ENCODE data around the gene MAML3. TPM values are rescaled to one million over a fixed set of nuclear protein-coding genes. Genes with fewer than 3 reads are reported as not detected.

The MAML3 gene
- total and polyA plus RNA-seq, 8 donors, result 1.7 to 20.3 (median 8.4) TPM

DNA sequence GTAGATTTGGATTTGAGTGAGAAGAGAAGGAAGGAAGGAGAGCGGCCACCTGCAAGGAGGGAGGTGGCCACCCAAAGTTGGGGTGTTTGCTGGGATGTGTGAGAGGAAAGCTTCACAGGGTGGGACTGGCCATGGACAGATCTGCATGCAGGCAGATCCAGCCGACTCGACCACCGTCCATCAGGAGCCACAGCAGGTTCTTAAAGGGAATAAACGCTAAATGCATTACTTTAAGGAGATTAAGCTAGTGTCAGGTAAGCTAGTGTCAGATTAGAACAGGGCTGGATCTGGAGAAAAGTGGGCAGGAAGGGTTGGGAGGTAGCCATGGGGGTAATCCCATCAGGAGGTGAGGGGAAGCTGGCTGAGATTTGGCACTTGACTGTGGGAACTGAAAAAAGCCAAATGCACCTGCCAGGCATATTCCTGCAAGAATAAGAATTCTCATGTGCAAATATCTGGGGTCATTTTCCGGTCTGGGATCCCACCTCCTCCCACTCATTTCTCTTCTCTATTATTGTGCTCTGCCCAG is 408.8 kb downstream of the MAML3 start:
- no peak overlapping the region for H3K27ac ChIP-seq
- TF ChIP-seq POLR2AphosphoS5 (IDR thresholded peaks at IDR 0.05) (no peak), POLR2A (IDR thresholded peaks at IDR 0.05) (no peak), EP300 (IDR thresholded peaks at IDR 0.05) (no peak)
- TF ChIP-seq, protein P1, sequence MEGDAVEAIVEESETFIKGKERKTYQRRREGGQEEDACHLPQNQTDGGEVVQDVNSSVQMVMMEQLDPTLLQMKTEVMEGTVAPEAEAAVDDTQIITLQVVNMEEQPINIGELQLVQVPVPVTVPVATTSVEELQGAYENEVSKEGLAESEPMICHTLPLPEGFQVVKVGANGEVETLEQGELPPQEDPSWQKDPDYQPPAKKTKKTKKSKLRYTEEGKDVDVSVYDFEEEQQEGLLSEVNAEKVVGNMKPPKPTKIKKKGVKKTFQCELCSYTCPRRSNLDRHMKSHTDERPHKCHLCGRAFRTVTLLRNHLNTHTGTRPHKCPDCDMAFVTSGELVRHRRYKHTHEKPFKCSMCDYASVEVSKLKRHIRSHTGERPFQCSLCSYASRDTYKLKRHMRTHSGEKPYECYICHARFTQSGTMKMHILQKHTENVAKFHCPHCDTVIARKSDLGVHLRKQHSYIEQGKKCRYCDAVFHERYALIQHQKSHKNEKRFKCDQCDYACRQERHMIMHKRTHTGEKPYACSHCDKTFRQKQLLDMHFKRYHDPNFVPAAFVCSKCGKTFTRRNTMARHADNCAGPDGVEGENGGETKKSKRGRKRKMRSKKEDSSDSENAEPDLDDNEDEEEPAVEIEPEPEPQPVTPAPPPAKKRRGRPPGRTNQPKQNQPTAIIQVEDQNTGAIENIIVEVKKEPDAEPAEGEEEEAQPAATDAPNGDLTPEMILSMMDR (IDR thresholded peaks at IDR 0.05), result no peak
- WGBS, 5 donors, result 91 to 97% (median 92%) methylated on average over 6 of the region's 6 CpGs
- intact Hi-C loops (cut with DNase I; ENCODE audit: low total_unique reads), result no loop called here
- no peaks in the 10 kb centered on the region for H3K27me3 ChIP-seq
- no peaks in the 10 kb centered on the region for H3K36me3 ChIP-seq
- H3K4me1 ChIP-seq, result peaks cover 9 to 13% (median 12%) of the 10 kb centered on the region in 4 donors
- H3K4me3 ChIP-seq, result no peak overlapping the region
- no peak for DNase-seq
- H3K9me3 ChIP-seq, result no peaks in the 10 kb centered on the region

DNA sequence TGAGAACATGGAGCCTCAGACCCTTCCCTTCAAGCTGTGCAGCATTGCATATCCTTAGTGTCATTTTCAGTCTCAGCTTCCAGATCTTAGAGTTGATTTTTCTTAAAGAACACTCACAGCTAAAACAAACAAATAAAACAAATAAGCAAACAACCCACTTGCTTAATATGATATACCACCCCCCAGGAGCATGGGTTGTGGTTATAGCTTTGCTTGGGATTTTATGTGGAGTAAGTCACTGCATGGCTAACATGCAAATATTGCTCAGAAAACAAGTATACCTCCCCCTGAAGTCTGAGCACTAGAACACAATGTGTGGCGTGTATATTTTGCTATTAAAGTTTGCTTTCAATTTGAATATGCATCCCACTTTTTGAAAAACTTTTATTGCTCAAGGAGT is 409.8 kb downstream of the MAML3 start:
- TF ChIP-seq, protein P1 (IDR thresholded peaks at IDR 0.05), result no peak
- TF ChIP-seq POLR2A (IDR thresholded peaks at IDR 0.05) (no peak), EP300 (IDR thresholded peaks at IDR 0.05) (no peak), POLR2AphosphoS5 (IDR thresholded peaks at IDR 0.05) (no peak)
- DNase-seq, result no peak
- Histone ChIP-seq H3K27me3 (no peaks in the 10 kb centered on the region), H3K9me3 (no peaks in the 10 kb centered on the region), H3K4me3 (no peak overlapping the region), H3K4me1 (peaks cover 15 to 18% (median 16%) of the 10 kb centered on the region in 4 donors), H3K36me3 (no peaks in the 10 kb centered on the region), H3K27ac (no peak overlapping the region)
- intact Hi-C loops (cut with DNase I; ENCODE audit: low total_unique reads), result no loop called here
- 89 to 94% (median 93%) methylated on average over 1 of the region's 1 CpG for WGBS, 5 donors

DNA sequence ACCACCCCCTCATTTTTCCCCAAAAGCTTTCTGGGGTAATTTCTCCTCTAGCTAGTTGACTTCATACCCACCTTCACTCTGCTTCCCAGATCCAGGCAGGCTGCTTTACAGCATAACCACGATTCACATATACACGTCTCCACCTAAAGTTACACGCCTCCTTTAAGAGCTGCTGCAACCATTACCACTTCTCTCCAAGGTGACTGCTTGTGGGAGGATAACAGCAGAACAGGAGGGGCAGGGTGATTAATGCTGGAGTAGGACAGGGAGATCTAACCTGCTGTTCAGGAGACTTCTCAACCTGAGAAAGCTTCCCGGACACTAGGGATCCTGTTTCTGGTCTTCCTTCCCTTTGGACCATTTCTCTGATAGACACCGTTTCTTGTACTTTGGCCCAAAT is 411.0 kb downstream of the MAML3 start:
- H3K27ac ChIP-seq, result no peak overlapping the region
- H3K36me3 ChIP-seq, result no peaks in the 10 kb centered on the region
- WGBS, 5 donors, result 71 to 73% (median 72%) methylated on average over 5 of the region's 5 CpGs
- no peaks in the 10 kb centered on the region for H3K27me3 ChIP-seq
- TF ChIP-seq EP300 (IDR thresholded peaks at IDR 0.05), result no peak
- no peak for TF ChIP-seq POLR2A (IDR thresholded peaks at IDR 0.05)
- TF ChIP-seq POLR2AphosphoS5 (IDR thresholded peaks at IDR 0.05), result no peak
- TF ChIP-seq, protein P1 (IDR thresholded peaks at IDR 0.05), result no peak
- DNase-seq, result no peak
- H3K4me1 ChIP-seq, result peaks cover 15 to 18% (median 16%) of the 10 kb centered on the region in 4 donors
- no peaks in the 10 kb centered on the region for H3K9me3 ChIP-seq
- intact Hi-C loops (cut with DNase I; ENCODE audit: low total_unique reads), result no loop called here
- no peak overlapping the region for H3K4me3 ChIP-seq

DNA sequence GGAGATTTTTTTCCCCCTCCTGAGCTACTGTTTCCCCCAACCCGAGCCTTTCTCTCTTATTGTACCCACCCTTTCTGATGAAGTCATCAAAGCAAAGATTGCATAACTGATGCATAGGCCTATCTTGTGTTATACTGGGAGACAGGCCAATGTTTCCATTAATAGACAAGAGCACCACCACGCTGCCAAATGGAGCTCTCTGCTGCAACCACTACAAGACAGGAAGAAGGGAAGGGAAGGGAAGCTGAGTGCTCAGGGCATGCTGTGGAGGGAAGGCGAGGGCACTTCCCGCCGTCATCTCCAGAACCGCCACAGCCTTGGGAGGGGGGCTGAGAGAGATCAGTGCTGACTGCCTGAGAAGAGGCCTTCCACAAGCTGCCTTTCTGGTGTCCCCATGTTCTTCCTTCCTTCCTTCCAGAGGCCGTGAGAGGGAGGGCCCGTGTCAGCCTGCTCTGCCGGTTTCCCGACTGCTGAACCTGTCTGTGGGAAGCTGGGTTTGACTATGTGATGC is 413.4 kb downstream of the MAML3 start:
- Histone ChIP-seq H3K27ac (peak overlapping the region; percentile 32 to 84 (median 73)), H3K27me3 (no peaks in the 10 kb centered on the region), H3K4me1 (peaks cover 19 to 28% (median 25%) of the 10 kb centered on the region in 4 donors), H3K4me3 (no peak overlapping the region), H3K36me3 (no peaks in the 10 kb centered on the region), H3K9me3 (no peaks in the 10 kb centered on the region)
- DNase-seq, result peak; percentile 56 to 94
- 13 to 28% (median 14%) methylated on average over 10 of the region's 10 CpGs for WGBS, 5 donors
- intact Hi-C loops (cut with DNase I; ENCODE audit: low total_unique reads), result no loop called here
- no peak for TF ChIP-seq EP300 (IDR thresholded peaks at IDR 0.05)
- TF ChIP-seq POLR2AphosphoS5 (IDR thresholded peaks at IDR 0.05), result peak; percentile 62 to 78 (median 70)
- TF ChIP-seq, protein P1 (IDR thresholded peaks at IDR 0.05), result peak in 2 of 7 experiments; percentile 23 to 41
